B cell (primary cell): ENCODE data around the gene FLNA. TPM values are rescaled to one million over a fixed set of nuclear protein-coding genes. Genes with fewer than 3 reads are reported as not detected.

Source experiments
- ATAC-seq: fragments of 200-7000 bp; cut with Tn5 transposase; one replicate; pipeline ENCODE4 v1.10.0; 2021; ENCODE audit warnings: low read depth, mild to moderate bottlenecking, moderate number of reproducible peaks, moderate library complexity
- CTCF ChIA-PET: fragments of 350-600 bp; sonication (Branson Sonifier 250); formaldehyde crosslinking; loops from one replicate; lab custom pipeline; 2021; ENCODE audit warnings: antibody characterized with exemption, inconsistent platforms; lab: Charles Lee
- POLR2A ChIA-PET: fragments of 350-600 bp; sonication (Branson Sonifier 250); formaldehyde crosslinking; loops from one replicate; lab custom pipeline; 2021; ENCODE audit warnings: antibody characterized with exemption; lab: Charles Lee
- DNase-seq: peaks from one replicate; pipeline ENCODE4 v3.0.0; 2013
- H2AFZ ChIP-seq: 2 replicates; pipeline ENCODE4 v1.6.1; 2012; ENCODE audit warnings: mild to moderate bottlenecking, low read depth, low read length; ENCODE audit not compliant: insufficient read depth, poor library complexity, severe bottlenecking
- H3K27ac ChIP-seq, 2 donors: 1 replicate in 1 of 2; 2 replicates in 1 of 2; pipeline ENCODE4 v1.5.1; 2012 to 2013; ENCODE audit warnings: low read length in 2 of 2, mild to moderate bottlenecking in 2 of 2, moderate library complexity in 1 of 2
- H3K27me3 ChIP-seq, 4 experiments: fragments of 200-600 bp in 1 of 4; sonication (generic) in 1 of 4; replicated peaks in 1 of 4; 1 replicate in 2 of 4; 2 replicates in 2 of 4; pipeline versions ENCODE4 v1.6.1 to v1.7.0; 2013 to 2016; ENCODE audit warnings: low read length in 3 of 4, mild to moderate bottlenecking in 2 of 4, mixed read lengths in 1 of 4, moderate library complexity in 1 of 4; ENCODE audit not compliant: insufficient read depth in 4 of 4, control insufficient read depth in 3 of 4; ENCODE audit errors: control extremely low read depth in 1 of 4
- H3K36me3 ChIP-seq, 2 experiments: replicated peaks in 1 of 2; 1 replicate in 1 of 2; 2 replicates in 1 of 2; pipeline versions ENCODE4 v1.6.1 to v1.7.1; 2013; ENCODE audit warnings: low read length in 1 of 2; ENCODE audit not compliant: insufficient read depth in 2 of 2, control insufficient read depth in 1 of 2; ENCODE audit errors: control extremely low read depth in 1 of 2, extremely low read depth in 1 of 2
- H3K4me1 ChIP-seq, 2 donors: fragments of 200-600 bp in 1 of 2; sonication (generic) in 1 of 2; 1 replicate in 1 of 2; 2 replicates in 1 of 2; pipeline versions ENCODE4 v1.5.1 to v1.6.1; 2013 to 2017; ENCODE audit warnings: low read length in 2 of 2; ENCODE audit not compliant: control insufficient read depth in 2 of 2, insufficient read depth in 2 of 2
- H3K4me2 ChIP-seq: replicated peaks from 2 replicates; pipeline ENCODE3; 2012; ENCODE audit warnings: mild to moderate bottlenecking, low read depth, low read length; ENCODE audit not compliant: poor library complexity, severe bottlenecking
- H3K4me3 ChIP-seq, 5 experiments: fragments of 200-600 bp in 1 of 5; sonication (generic) in 1 of 5; 1 replicate in 3 of 5; 2 replicates in 2 of 5; pipeline versions ENCODE4 v1.5.1 to v1.7.0; 2011 to 2016; ENCODE audit warnings: low read length in 4 of 5, mild to moderate bottlenecking in 4 of 5, low read depth in 2 of 5, control low read depth in 1 of 5, moderate library complexity in 1 of 5; ENCODE audit not compliant: insufficient read depth in 1 of 5; ENCODE audit errors: control extremely low read depth in 1 of 5, extremely low read depth in 1 of 5
- H3K79me2 ChIP-seq: fragments of 200-600 bp; sonication (generic); one replicate; pipeline ENCODE4 v1.6.0; 2016; ENCODE audit warnings: low read length; ENCODE audit not compliant: control insufficient read depth, insufficient read depth
- H3K9ac ChIP-seq: fragments of 200-600 bp; sonication (generic); 2 replicates; pipeline ENCODE4 v1.6.1; 2017; ENCODE audit warnings: mild to moderate bottlenecking, low read length, moderate library complexity
- H3K9me3 ChIP-seq, 3 donors: one replicate each; pipeline versions ENCODE4 v1.6.1 to v1.7.1; 2013; ENCODE audit warnings: low read length in 2 of 3; ENCODE audit not compliant: control insufficient read depth in 2 of 3, insufficient read depth in 1 of 3; ENCODE audit errors: control extremely low read depth in 1 of 3
- H4K20me1 ChIP-seq: 2 replicates; pipeline ENCODE4 v1.6.0; 2012; ENCODE audit warnings: mild to moderate bottlenecking, low read length; ENCODE audit not compliant: insufficient read depth, control insufficient read depth, poor library complexity, severe bottlenecking
- H3K27ac Mint-ChIP-seq: one replicate; pipeline ENCODE4 v1.8.0; 2021; ENCODE audit warnings: mixed read lengths
- H3K27me3 Mint-ChIP-seq: one replicate; pipeline ENCODE4 v1.8.0; 2021; ENCODE audit warnings: mixed read lengths
- H3K4me1 Mint-ChIP-seq: one replicate; pipeline ENCODE4 v1.8.0; 2021; ENCODE audit warnings: mixed read lengths
- H3K4me3 Mint-ChIP-seq: one replicate; pipeline ENCODE4 v1.8.0; 2021; ENCODE audit warnings: mixed read lengths
- H3K9me3 Mint-ChIP-seq: one replicate; pipeline ENCODE4 v1.8.0; 2022; ENCODE audit warnings: mixed read lengths; ENCODE audit not compliant: insufficient read depth
- CTCF ChIP-seq: fragments of 200-600 bp; IDR thresholded peaks from one replicate; pipeline ENCODE4 v1.8.0; 2022; ENCODE audit warnings: antibody characterized with exemption, mild to moderate bottlenecking
- EZH2 ChIP-seq: IDR thresholded peaks from 2 replicates; pipeline ENCODE4 v1.6.1; 2012; ENCODE audit warnings: borderline replicate concordance, low read depth, mild to moderate bottlenecking, moderate library complexity, low read length; ENCODE audit not compliant: insufficient read depth, poor library complexity, severe bottlenecking
- WGBS: methylation state at CpG from one replicate; pipeline ENCODE4 v1.1.5; 2013; ENCODE audit warnings: missing lambda C conversion rate; ENCODE audit not compliant: insufficient coverage; 5-methylcytosine and 5-hydroxymethylcytosine counted together
- intact Hi-C: fragments of 100-400 bp; cut with micrococcal nuclease; formaldehyde crosslinking; loops from one replicate; pipeline ENCODE4 v1.10.0; 2022
- polyA plus RNA-seq: library from polyadenylated mRNA; depleted of rRNA; stranded (reverse); fragments of >200 nt; gene quantifications from 2 replicates; pipeline ENCODE4 v1.2.3, GENCODE V29; 2012
- total RNA-seq, 2 donors: library from RNA; stranded (reverse); fragments of 120-200 nt in 1 of 2; gene quantifications; 1 replicate in 1 of 2; 2 replicates in 1 of 2; pipeline versions ENCODE4 v1.2.3 to v1.2.4, GENCODE V29; 2013 to 2022

FLNA gene
- total and polyA plus RNA-seq, 2 donors (not counting 1 experiment from before 2014, with no cell fraction given): 342 to 510 TPM

GRCh38 chrX:154328646-154329045 is 45.8 kb downstream of the FLNA start:
- H3K4me3 Mint-ChIP-seq: no peak overlapping the region
- no peak overlapping the region for H3K9ac ChIP-seq
- peaks cover 26 to 30% of the 10 kb centered on the region in 2 donors for H3K4me1 ChIP-seq
- DNase-seq: no peak
- H3K79me2 ChIP-seq: no peaks in the 10 kb centered on the region
- H2AFZ ChIP-seq: no peak overlapping the region
- WGBS: 90% methylated on average over 5 of the region's 5 CpGs
- no peaks in the 10 kb centered on the region for H3K36me3 ChIP-seq
- no peak overlapping the region for H3K27ac ChIP-seq
- no peaks in the 10 kb centered on the region for H4K20me1 ChIP-seq
- H3K9me3 ChIP-seq: no peaks in the 10 kb centered on the region
- intact Hi-C loops: no loop called here
- H3K9me3 Mint-ChIP-seq: no peaks in the 10 kb centered on the region
- H3K27me3 Mint-ChIP-seq: no peaks in the 10 kb centered on the region
- no peak for ATAC-seq
- no peak for TF ChIP-seq EZH2
- TF ChIP-seq CTCF: no peak
- ChIA-PET POLR2A (no interaction called here), CTCF (interaction anchor here (1.1 to 1.2 kb wide), 2 partner anchors 30 to 45 kb away, joined by 3 read pairs; no protein-coding TSS in a partner anchor)
- H3K4me1 Mint-ChIP-seq: peaks cover 34% of the 10 kb centered on the region
- H3K27me3 ChIP-seq: no peaks in the 10 kb centered on the region
- H3K4me2 ChIP-seq: no peak overlapping the region
- H3K4me3 ChIP-seq: no peak overlapping the region
- H3K27ac Mint-ChIP-seq: peak overlapping the region; percentile 37

- no peak overlapping the region for H3K4me3 ChIP-seq
- Mint-ChIP-seq H3K27me3 (no peaks in the 10 kb centered on the region), H3K4me1 (peaks cover 38% of the 10 kb centered on the region), H3K27ac (peak overlapping the region; percentile 43), H3K4me3 (peak overlapping the region; percentile 29), H3K9me3 (no peaks in the 10 kb centered on the region)
- H3K27ac ChIP-seq: no peak overlapping the region
- H3K9ac ChIP-seq: peak overlapping the region; percentile 6
- peak overlapping the region; percentile 44 for H2AFZ ChIP-seq
- H3K36me3 ChIP-seq: no peaks in the 10 kb centered on the region
- H3K9me3 ChIP-seq: no peaks in the 10 kb centered on the region
- H3K4me1 ChIP-seq: peaks cover 19 to 20% of the 10 kb centered on the region in 2 donors
- no peaks in the 10 kb centered on the region for H3K27me3 ChIP-seq
- H4K20me1 ChIP-seq: no peaks in the 10 kb centered on the region
- ChIA-PET CTCF (interaction anchor here (0.5 to 2.0 kb wide), 5 partner anchors 10 to 46 kb away, joined by 3 to 7 read pairs (median 3); no protein-coding TSS in a partner anchor), POLR2A (no interaction called here)
- DNase-seq (peak; percentile 33), ATAC-seq (peak; percentile 71)
- no peaks in the 10 kb centered on the region for H3K79me2 ChIP-seq
- peak overlapping the region; percentile 32 for H3K4me2 ChIP-seq
- intact Hi-C loops: no loop called here
- WGBS: 25% methylated on average over 4 of the region's 11 CpGs
- no peak for TF ChIP-seq EZH2
- TF ChIP-seq CTCF: no peak
Measured at GRCh38 chrX:154327038-154327820, 47.2 kb downstream of the FLNA start.
